ENCODE results near the gene OR4K15. TPM values are rescaled to one million over a fixed set of nuclear protein-coding genes. Genes with fewer than 3 reads are reported as not detected.

OR4K15 gene
- total RNA-seq, 1 donor from 2014 or later, result not detected

DNA sequence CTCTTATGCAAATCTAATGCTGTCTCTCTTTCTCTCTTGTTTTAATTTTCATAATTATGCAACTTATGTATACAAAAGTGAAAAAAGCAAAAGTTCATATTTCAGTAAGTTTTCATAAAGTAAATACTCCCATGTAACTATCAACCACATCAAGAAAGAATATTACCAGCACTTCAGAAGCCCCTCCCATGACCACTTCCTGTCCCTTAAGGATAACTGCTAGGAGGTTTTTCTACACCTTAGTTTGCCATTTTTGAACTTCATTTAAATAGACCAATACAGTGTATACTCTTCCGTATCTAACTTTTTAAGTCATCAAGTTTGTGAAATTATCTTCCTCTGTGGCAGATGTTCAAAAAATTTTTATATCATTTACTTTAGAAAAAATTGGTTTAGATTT is 547 bp upstream of the OR4K15 start:
- no peaks in the 10 kb centered on the region for H3K36me3 ChIP-seq (ENCODE audit: control insufficient read depth, insufficient read depth, low read length)
- DNase-seq (ENCODE audit: low read depth), result no peak
- FAIRE-seq, result no peak
- TF ChIP-seq CTCF (IDR thresholded peaks at IDR 0.05; ENCODE audit: insufficient read depth, low read length, severe bottlenecking), result no peak
- no peaks in the 10 kb centered on the region for H3K27me3 ChIP-seq (ENCODE audit: control insufficient read depth, insufficient read depth, low read length)
- H3K4me3 ChIP-seq (ENCODE audit: low read depth, low read length), result no peak overlapping the region

- no peak for TF ChIP-seq CTCF (IDR thresholded peaks at IDR 0.05; ENCODE audit: insufficient read depth, low read length, severe bottlenecking)
- DNase-seq (ENCODE audit: low read depth) (no peak), FAIRE-seq (no peak)
- H3K36me3 ChIP-seq (ENCODE audit: control insufficient read depth, insufficient read depth, low read length), result no peaks in the 10 kb centered on the region
- no peaks in the 10 kb centered on the region for H3K27me3 ChIP-seq (ENCODE audit: control insufficient read depth, insufficient read depth, low read length)
- no peak overlapping the region for H3K4me3 ChIP-seq (ENCODE audit: low read depth, low read length)
Measured at GRCh38 chr14:19993438-19993837, 18.0 kb downstream of the OR4K15 start.

GRCh38 chr14:20001863-20002262 is 26.5 kb downstream of the OR4K15 start, which contains the start of gene OR4Q2:
Gene OR4Q2, plus strand, starts transcription at chr14:20002163.
- FAIRE-seq (no peak), DNase-seq (ENCODE audit: low read depth) (no peak)
- no peak within 1 kb of the TSS for H3K4me3 ChIP-seq (ENCODE audit: low read depth, low read length)
- no peak for TF ChIP-seq CTCF (IDR thresholded peaks at IDR 0.05; ENCODE audit: insufficient read depth, low read length, severe bottlenecking)
- H3K27me3 ChIP-seq (ENCODE audit: control insufficient read depth, insufficient read depth, low read length), result no peaks in the 10 kb centered on the region
- H3K36me3 ChIP-seq (ENCODE audit: control insufficient read depth, insufficient read depth, low read length), result no peaks in the 10 kb centered on the region

- H3K36me3 ChIP-seq (ENCODE audit: control insufficient read depth, insufficient read depth, low read length), result no peaks in the 10 kb centered on the region
- no peak overlapping the region for H3K4me3 ChIP-seq (ENCODE audit: low read depth, low read length)
- TF ChIP-seq CTCF (IDR thresholded peaks at IDR 0.05; ENCODE audit: insufficient read depth, low read length, severe bottlenecking), result no peak
- H3K27me3 ChIP-seq (ENCODE audit: control insufficient read depth, insufficient read depth, low read length), result no peaks in the 10 kb centered on the region
- DNase-seq (ENCODE audit: low read depth), result no peak
- FAIRE-seq, result no peak
Measured at GRCh38 chr14:20002319-20002718, 26.9 kb downstream of the OR4K15 start.

DNA sequence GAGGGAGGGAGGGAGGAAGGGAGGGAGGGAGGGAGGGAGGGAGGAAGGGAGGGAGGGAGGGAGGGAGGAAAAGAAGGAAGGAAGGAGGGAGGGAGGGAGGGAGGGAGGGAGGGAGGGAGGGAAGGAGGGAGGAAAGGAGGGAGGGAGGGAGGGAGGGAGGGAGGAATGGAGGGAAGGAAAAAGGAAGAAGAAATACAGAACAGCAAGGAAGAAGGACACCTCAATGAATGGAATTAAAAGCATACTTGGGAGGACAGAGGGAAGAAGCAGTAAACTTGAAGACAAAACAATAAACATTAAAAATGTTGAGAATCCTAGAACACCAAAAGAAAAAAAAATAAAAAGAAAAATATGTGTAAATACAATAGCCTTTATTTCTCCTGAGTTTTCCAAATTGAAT is 32.8 kb downstream of the OR4K15 start:
- Histone ChIP-seq H3K27me3 (ENCODE audit: control insufficient read depth, insufficient read depth, low read length) (no peaks in the 10 kb centered on the region), H3K36me3 (ENCODE audit: control insufficient read depth, insufficient read depth, low read length) (no peaks in the 10 kb centered on the region), H3K4me3 (ENCODE audit: low read depth, low read length) (no peak overlapping the region)
- TF ChIP-seq CTCF (IDR thresholded peaks at IDR 0.05; ENCODE audit: insufficient read depth, low read length, severe bottlenecking), result no peak
- no peak for FAIRE-seq
- DNase-seq (ENCODE audit: low read depth), result no peak

DNA sequence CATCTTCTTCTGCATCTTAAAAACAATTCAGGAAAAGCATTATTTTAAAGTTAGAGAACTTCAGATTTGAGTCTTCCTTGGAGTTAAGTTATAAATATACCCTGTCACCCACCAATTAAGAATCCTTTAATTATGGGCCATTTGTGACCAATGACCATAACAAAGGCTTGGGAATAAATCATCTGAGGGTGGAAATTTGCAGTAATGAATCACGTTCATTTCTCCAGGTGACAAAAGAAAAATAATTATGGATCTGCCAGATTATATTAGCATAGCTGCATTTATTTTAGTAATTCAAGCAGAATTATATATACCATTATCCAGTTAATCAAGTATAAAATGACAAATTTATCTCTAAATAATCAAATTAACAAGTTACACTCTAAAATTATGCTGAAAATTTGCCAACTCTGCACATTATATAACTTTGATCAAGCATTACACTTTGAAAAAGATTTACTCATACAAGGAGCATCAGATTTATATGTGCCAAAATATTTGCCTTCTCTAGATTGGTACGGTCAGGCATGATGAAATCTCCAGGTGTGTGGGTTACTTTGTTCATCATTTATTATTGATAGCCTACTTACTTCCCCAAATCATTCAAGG is 44.0 kb downstream of the OR4K15 start, which contains the start of gene OR4K14:
TSS of gene OR4K14 (minus strand) at position 51 of the 609 bp plus-strand sequence. CDS start 4,114 bp downstream, outside the sequence.
- no peak for TF ChIP-seq CTCF (IDR thresholded peaks at IDR 0.05; ENCODE audit: insufficient read depth, low read length, severe bottlenecking)
- no peaks in the 10 kb centered on the region for H3K27me3 ChIP-seq (ENCODE audit: control insufficient read depth, insufficient read depth, low read length)
- no peaks in the 10 kb centered on the region for H3K36me3 ChIP-seq (ENCODE audit: control insufficient read depth, insufficient read depth, low read length)
- FAIRE-seq (no peak), DNase-seq (ENCODE audit: low read depth) (no peak)
- no peak within 1 kb of the TSS for H3K4me3 ChIP-seq (ENCODE audit: low read depth, low read length)
